GM12878 (cell line): ENCODE data around the gene MAGI2. TPM values are rescaled to one million over a fixed set of nuclear protein-coding genes. Genes with fewer than 3 reads are reported as not detected.

Experiments
- ATAC-seq: fragments of 200-7000 bp; cut with Tn5 transposase; 3 replicates; pipeline ENCODE4 v1.9.1; 2020; ENCODE audit warnings: mild to moderate bottlenecking, moderate library complexity
- BruUV-seq: library from RNA; stranded (reverse); fragments of 400-500 nt; replicated peaks from 2 replicates; lab custom pipeline; 2021; lab: Mats Ljungman, UMichigan
- CTCF ChIA-PET: fragments of 300-600 bp; sonication (Branson Sonifier 250); formaldehyde crosslinking; extraction: SDS; loops from one replicate; lab custom pipeline; 2021; ENCODE audit warnings: inconsistent platforms; lab: Yijun Ruan, JAX
- POLR2A ChIA-PET: fragments of 350-600 bp; formaldehyde crosslinking; extraction: SDS; loops from one replicate; lab custom pipeline; 2021; ENCODE audit warnings: inconsistent platforms; lab: Charles Lee
- RAD21 ChIA-PET: fragments of 300-600 bp; sonication (Branson Sonifier 250); formaldehyde crosslinking; loops from one replicate; lab custom pipeline; 2023; ENCODE audit warnings: antibody characterized with exemption; ENCODE audit not compliant: unreplicated experiment; lab: Charles Lee
- SMC1A ChIA-PET: fragments of 300-600 bp; sonication (Branson Sonifier 250); formaldehyde crosslinking; loops from one replicate; lab custom pipeline; 2023; ENCODE audit not compliant: unreplicated experiment, uncharacterized antibody; lab: Charles Lee
- DNase-seq: peaks from one replicate; pipeline ENCODE4 v3.0.0-alpha.2; 2011; ENCODE audit warnings: low read depth, low spot score
- FAIRE-seq: peaks from 3 replicates; lab custom pipeline; 2011; peaks lifted over from hg19 to GRCh38; lab: Jason Lieb, UNC
- H2AFZ ChIP-seq: 2 replicates; pipeline ENCODE4 v1.6.0; 2011; ENCODE audit warnings: low read depth, low read length, control low read depth; ENCODE audit not compliant: control insufficient read depth
- H3K27ac ChIP-seq: 2 replicates; pipeline ENCODE4 v1.5.1; 2011; ENCODE audit warnings: control low read depth; ENCODE audit not compliant: control insufficient read depth, insufficient read depth
- H3K27me3 ChIP-seq, 2 experiments: replicated peaks in 1 of 2; 2 replicates each; pipeline versions ENCODE4 v1.6.0 to v1.6.1; 2011; ENCODE audit warnings: low read length in 1 of 2; ENCODE audit not compliant: control insufficient read depth in 2 of 2, insufficient read depth in 2 of 2
- H3K36me3 ChIP-seq, 2 experiments: 2 replicates each; pipeline ENCODE4 v1.5.1; 2011; ENCODE audit warnings: low read length in 1 of 2; ENCODE audit not compliant: control insufficient read depth in 2 of 2, insufficient read depth in 2 of 2
- H3K4me1 ChIP-seq: 2 replicates; pipeline ENCODE4 v1.6.1; 2011; ENCODE audit warnings: mild to moderate bottlenecking, low read length, moderate library complexity, mixed read lengths; ENCODE audit not compliant: control insufficient read depth, insufficient read depth
- H3K4me2 ChIP-seq: 2 replicates; pipeline ENCODE4 v1.6.0; 2011; ENCODE audit warnings: control low read depth; ENCODE audit not compliant: control insufficient read depth, insufficient read depth
- H3K4me3 ChIP-seq: fragments of 200-600 bp; sonication (generic); 2 replicates; pipeline ENCODE4 v1.5.1; 2016
- H3K79me2 ChIP-seq: 2 replicates; pipeline ENCODE4 v1.6.0; 2011; ENCODE audit warnings: low read length; ENCODE audit not compliant: control insufficient read depth, insufficient read depth
- H3K9ac ChIP-seq: 2 replicates; pipeline ENCODE4 v1.8.0; 2011; ENCODE audit warnings: low read length, control low read depth, mixed read lengths; ENCODE audit not compliant: control insufficient read depth, insufficient read depth
- H3K9me3 ChIP-seq: replicated peaks from 3 replicates; pipeline ENCODE4 v1.5.1; 2011; ENCODE audit warnings: mild to moderate bottlenecking, low read length; ENCODE audit not compliant: control insufficient read depth, insufficient read depth
- H4K20me1 ChIP-seq: 2 replicates; pipeline ENCODE4 v1.6.0; 2011; ENCODE audit not compliant: control insufficient read depth, insufficient read depth
- CBX5 ChIP-seq: sonication (generic); IDR thresholded peaks from 2 replicates; pipeline ENCODE4 v1.6.1; 2016; ENCODE audit warnings: low read depth, moderate library complexity, mild to moderate bottlenecking, inconsistent platforms
- KDM1A ChIP-seq: fragments of 200-600 bp; sonication (generic); IDR thresholded peaks from 2 replicates; pipeline ENCODE4 v1.6.1; 2016; ENCODE audit warnings: borderline replicate concordance
- NFYA ChIP-seq: IDR thresholded peaks from 2 replicates; pipeline ENCODE4 v1.6.1; 2011; ENCODE audit warnings: low read depth, mild to moderate bottlenecking, low read length, improper control_type of control experiment, borderline replicate concordance
- NKRF ChIP-seq: fragments of 450-650 bp; conservative IDR thresholded peaks from 2 replicates; pipeline ENCODE4 v1.6.1; 2017; ENCODE audit warnings: mild to moderate bottlenecking, moderate library complexity
- PAX5 ChIP-seq: IDR thresholded peaks from 2 replicates; pipeline ENCODE4 v1.6.1; 2011; ENCODE audit warnings: low read depth, low read length, borderline replicate concordance
- POU2F2 ChIP-seq: IDR thresholded peaks from 3 replicates; pipeline ENCODE4 v1.6.1; 2011; ENCODE audit warnings: low read depth, mild to moderate bottlenecking, low read length, borderline replicate concordance
- SMAD5 ChIP-seq: IDR thresholded peaks from 2 replicates; pipeline ENCODE4 v1.6.1; 2016; ENCODE audit warnings: antibody characterized with exemption, low read depth
- TCF3 ChIP-seq: IDR thresholded peaks from 2 replicates; pipeline ENCODE4 v1.6.1; 2012; ENCODE audit warnings: low read depth, mild to moderate bottlenecking, low read length, borderline replicate concordance; ENCODE audit not compliant: insufficient read depth
- WGBS: methylation state at CpG from one replicate; pipeline ENCODE4 v1.1.6; 2016; ENCODE audit warnings: low lambda C conversion rate; ENCODE audit not compliant: insufficient replicate concordance, insufficient coverage; ENCODE audit errors: missing lambda C conversion rate; 5-methylcytosine and 5-hydroxymethylcytosine counted together
- in situ Hi-C: fragments of 300-500 bp; cut with MboI; formaldehyde crosslinking; loops from 9 replicates; pipeline ENCODE4 v1.14.3; 2018; ENCODE audit warnings: mixed read lengths
- intact Hi-C: fragments of 100-400 bp; cut with micrococcal nuclease; formaldehyde crosslinking; loops from one replicate; pipeline ENCODE4 v1.14.2; 2022; ENCODE audit not compliant: unreplicated experiment
- polyA plus RNA-seq, 11 experiments: library from polyadenylated mRNA; depleted of rRNA in 4 of 11; unstranded in 6 of 11; stranded (reverse) in 5 of 11; fragments of >200 nt; fragmentation: Nextera tagmentation in 4 of 11; fragmentation: Illumina TruSeq in 1 of 11; extraction: Ambion mirVana in 4 of 11; extraction: Trizol in 1 of 11; gene quantifications; 1 replicate in 1 of 11; 2 replicates in 10 of 11; pipeline versions ENCODE4 v1.2.1 to v1.2.3, GENCODE V29; 2011 to 2016; ENCODE audit warnings: inconsistent platforms in 2 of 11, missing spikeins in 2 of 11, low read depth in 1 of 11
- total RNA-seq, 4 experiments: library from RNA; depleted of rRNA in 3 of 4; stranded (reverse); fragments of >200 nt in 3 of 4; fragmentation: Illumina TruSeq in 1 of 4; extraction: Trizol in 1 of 4; gene quantifications; 2 replicates each; pipeline versions ENCODE4 v1.2.1 to v1.2.3, GENCODE V29; 2013 to 2021
- TF ChIP-seq, protein P1 (sequence below): fragments of 450-650 bp; IDR thresholded peaks from 2 replicates; pipeline ENCODE4 v1.6.1; 2014; ENCODE audit warnings: mild to moderate bottlenecking

Gene MAGI2
- total and polyA plus RNA-seq, 10 of the 15 experiments (the other 5 are each of a cell fraction or from before 2014, with no cell fraction given) = 0.01 to 0.31 (median 0.05) TPM; not detected in 2

DNA sequence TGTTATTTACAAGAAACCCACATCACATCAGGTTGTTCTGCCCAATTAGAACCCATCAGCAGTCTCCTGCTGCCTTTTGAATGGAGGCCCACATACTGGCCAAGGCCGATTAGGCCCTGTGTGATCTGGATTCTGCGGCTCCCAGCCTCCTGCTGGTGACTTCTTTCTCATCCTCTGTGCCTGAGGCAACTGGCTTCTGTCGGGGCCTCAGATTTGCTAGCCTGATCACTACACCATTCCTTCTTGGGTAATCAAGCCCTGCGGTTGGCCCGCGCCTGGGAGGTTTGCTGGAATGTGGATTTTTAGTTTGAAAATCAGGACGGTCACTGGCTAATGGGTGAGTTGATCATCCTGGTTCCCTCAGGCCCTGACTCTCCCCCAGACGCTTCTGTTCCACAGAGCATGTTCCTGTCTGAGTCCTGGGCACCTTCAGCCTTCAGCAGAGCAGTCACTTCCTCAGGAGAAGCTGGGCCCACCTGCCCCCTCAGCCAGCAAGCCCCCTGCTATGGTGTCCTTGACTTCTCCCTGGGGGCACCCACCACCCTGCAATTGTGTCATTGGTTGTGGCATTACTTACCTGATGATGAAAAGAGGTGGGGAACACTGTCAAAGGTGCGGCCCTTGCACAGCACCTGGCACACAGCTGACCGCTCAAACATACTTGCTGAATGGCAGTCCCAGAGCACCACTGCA lies 1447.3 kb downstream of the MAGI2 start:
- H3K9me3 ChIP-seq = no peaks in the 10 kb centered on the region; the same call in 2 of the 3 replicates
- H3K4me3 ChIP-seq = no peak overlapping the region
- WGBS = 75% methylated on average over 10 of the region's 10 CpGs
- ChIA-PET CTCF (no interaction called here), SMC1A (no interaction called here), RAD21 (no interaction called here), POLR2A (no interaction called here)
- H3K9ac ChIP-seq = no peak overlapping the region
- FAIRE-seq (no peak), DNase-seq (no peak), ATAC-seq (no peak)
- no peaks in the 10 kb centered on the region for H4K20me1 ChIP-seq
- no peak overlapping the region for H2AFZ ChIP-seq
- H3K36me3 ChIP-seq = no peaks in the 10 kb centered on the region
- no peaks in the 10 kb centered on the region for H3K4me1 ChIP-seq
- in situ Hi-C loops = no loop called here
- no peak overlapping the region for H3K4me2 ChIP-seq
- no peak overlapping the region for H3K27ac ChIP-seq
- no peaks in the 10 kb centered on the region for H3K79me2 ChIP-seq
- intact Hi-C loops = no loop called here
- TF ChIP-seq SMAD5 (no peak), NFYA (no peak), TCF3 (no peak), NKRF (no peak), CBX5 (no peak), POU2F2 (no peak), KDM1A (no peak), PAX5 (no peak)
- TF ChIP-seq, protein P1, sequence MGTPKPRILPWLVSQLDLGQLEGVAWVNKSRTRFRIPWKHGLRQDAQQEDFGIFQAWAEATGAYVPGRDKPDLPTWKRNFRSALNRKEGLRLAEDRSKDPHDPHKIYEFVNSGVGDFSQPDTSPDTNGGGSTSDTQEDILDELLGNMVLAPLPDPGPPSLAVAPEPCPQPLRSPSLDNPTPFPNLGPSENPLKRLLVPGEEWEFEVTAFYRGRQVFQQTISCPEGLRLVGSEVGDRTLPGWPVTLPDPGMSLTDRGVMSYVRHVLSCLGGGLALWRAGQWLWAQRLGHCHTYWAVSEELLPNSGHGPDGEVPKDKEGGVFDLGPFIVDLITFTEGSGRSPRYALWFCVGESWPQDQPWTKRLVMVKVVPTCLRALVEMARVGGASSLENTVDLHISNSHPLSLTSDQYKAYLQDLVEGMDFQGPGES = no peak
- H3K27me3 ChIP-seq = no peaks in the 10 kb centered on the region
- no TSS peak for BruUV-seq
